Naive thymus-derived CD8-positive, alpha-beta T cell (primary cell): ENCODE results near the gene ABCC9. TPM values are rescaled to one million over a fixed set of nuclear protein-coding genes. Genes with fewer than 3 reads are reported as not detected.
"Not testable (repeated sequence)": the region's sequence is repeated elsewhere in the genome, so short reads cannot be mapped to it uniquely, and the experiment has no call there.

ENCODE experiments used
- ATAC-seq, 2 donors: fragments of 150-1000 bp; cut with Tn5 transposase in 1 of 2; sonication (Bioruptor Pico), chemical (Tn5 transposase) in 1 of 2; 1 replicate in 1 of 2; 2 replicates in 1 of 2; pipeline ENCODE4 v1.10.0; 2021; ENCODE audit warnings: mild to moderate bottlenecking in 2 of 2, moderate library complexity in 2 of 2
- POLR2A ChIA-PET: fragments of 350-600 bp; sonication (Branson Sonifier 250); formaldehyde crosslinking; loops from one replicate; lab custom pipeline; 2021; ENCODE audit warnings: antibody characterized with exemption; lab: Charles Lee
- DNase-seq, 10 donors: peaks; one replicate each; pipeline versions ENCODE4 v3.0.0 to v3.0.0-alpha.2; 2020 to 2022
- H3K27ac Mint-ChIP-seq, 10 donors: one replicate each; pipeline ENCODE4 v1.8.0; 2020 to 2022; ENCODE audit warnings: mild to moderate bottlenecking in 10 of 10, mixed read lengths in 10 of 10, moderate library complexity in 4 of 10, inconsistent platforms in 1 of 10
- H3K27me3 Mint-ChIP-seq, 5 donors: one replicate each; pipeline ENCODE4 v1.8.0; 2021 to 2022; ENCODE audit warnings: mixed read lengths in 5 of 5
- H3K36me3 Mint-ChIP-seq, 3 donors: one replicate each; pipeline ENCODE4 v1.8.0; 2020 to 2022; ENCODE audit warnings: mixed read lengths in 3 of 3, mild to moderate bottlenecking in 2 of 3, inconsistent platforms in 1 of 3
- H3K4me1 Mint-ChIP-seq, 4 donors: one replicate each; pipeline ENCODE4 v1.8.0; 2021 to 2022; ENCODE audit warnings: mixed read lengths in 4 of 4
- H3K4me3 Mint-ChIP-seq, 10 donors: one replicate each; pipeline ENCODE4 v1.8.0; 2020 to 2022; ENCODE audit warnings: mild to moderate bottlenecking in 10 of 10, mixed read lengths in 10 of 10, moderate library complexity in 6 of 10, inconsistent platforms in 1 of 10
- H3K9me3 Mint-ChIP-seq, 9 donors: one replicate each; pipeline ENCODE4 v1.8.0; 2020 to 2022; ENCODE audit warnings: mixed read lengths in 9 of 9, mild to moderate bottlenecking in 3 of 9, inconsistent platforms in 1 of 9, moderate library complexity in 1 of 9
- polyA plus RNA-seq, 3 donors: library from polyadenylated mRNA; unstranded; fragments of 300-500 nt; fragmentation: Illumina TruSeq; gene quantifications; one replicate each; pipeline ENCODE4 v1.2.3, GENCODE V29; 2021
- total RNA-seq, 8 experiments: library from RNA in 2 of 8; stranded (reverse) in 2 of 8; gene quantifications; one replicate each; pipeline ENCODE4 v1.2.3 and lab custom pipeline; 2021 to 2026

The ABCC9 gene
- total and polyA plus RNA-seq, 5 experiments from 2014 or later, result not detected

GRCh38 chr12:21962821-21963220 lies 21.6 kb upstream of the ABCC9 start:
- no peaks in the 10 kb centered on the region for H3K4me1 Mint-ChIP-seq
- ATAC-seq (no peak), DNase-seq (no peak)
- no peak overlapping the region for H3K27ac Mint-ChIP-seq
- POLR2A ChIA-PET, result no interaction called here
- peaks cover 0 to 10% (median 0%) of the 10 kb centered on the region in 3 donors for H3K36me3 Mint-ChIP-seq
- peaks cover 0 to 10% (median 7%) of the 10 kb centered on the region in 9 donors for H3K9me3 Mint-ChIP-seq
- H3K27me3 Mint-ChIP-seq, result peaks cover 5 to 31% (median 10%) of the 10 kb centered on the region in 5 donors
- H3K4me3 Mint-ChIP-seq, result no peak overlapping the region

GRCh38 chr12:21962236-21962635 lies 21.0 kb upstream of the ABCC9 start:
- POLR2A ChIA-PET, result no interaction called here
- H3K9me3 Mint-ChIP-seq, result peaks cover 0 to 10% (median 7%) of the 10 kb centered on the region in 9 donors
- no peak overlapping the region for H3K27ac Mint-ChIP-seq
- H3K27me3 Mint-ChIP-seq, result peaks cover 5 to 34% (median 10%) of the 10 kb centered on the region in 5 donors
- DNase-seq (no peak), ATAC-seq (no peak)
- no peak overlapping the region for H3K4me3 Mint-ChIP-seq
- H3K4me1 Mint-ChIP-seq, result no peaks in the 10 kb centered on the region
- H3K36me3 Mint-ChIP-seq, result peaks cover 0 to 10% (median 0%) of the 10 kb centered on the region in 3 donors

GRCh38 chr12:21950649-21951048 lies 9.4 kb upstream of the ABCC9 start:
- DNase-seq (no peak), ATAC-seq (no peak)
- Mint-ChIP-seq H3K9me3 (peaks cover 13 to 49% (median 26%) of the 10 kb centered on the region in 9 donors), H3K27ac (no peak overlapping the region), H3K27me3 (peaks cover 1 to 13% (median 7%) of the 10 kb centered on the region in 5 donors), H3K4me3 (no peak overlapping the region), H3K4me1 (no peaks in the 10 kb centered on the region), H3K36me3 (peaks cover 0 to 20% (median 7%) of the 10 kb centered on the region in 3 donors)
- POLR2A ChIA-PET, result no interaction called here

GRCh38 chr12:21949036-21949435 lies 7.8 kb upstream of the ABCC9 start:
- H3K27ac Mint-ChIP-seq, result no peak overlapping the region
- peaks cover 3 to 36% (median 7%) of the 10 kb centered on the region in 3 donors for H3K36me3 Mint-ChIP-seq
- POLR2A ChIA-PET, result no interaction called here
- H3K9me3 Mint-ChIP-seq, result peaks cover 18 to 65% (median 35%) of the 10 kb centered on the region in 9 donors
- no peaks in the 10 kb centered on the region for H3K4me1 Mint-ChIP-seq
- no peak for DNase-seq
- ATAC-seq, result no peak
- peaks cover 9 to 29% (median 14%) of the 10 kb centered on the region in 5 donors for H3K27me3 Mint-ChIP-seq
- H3K4me3 Mint-ChIP-seq, result no peak overlapping the region

- no peak for ATAC-seq
- DNase-seq, result no peak
- H3K4me1 Mint-ChIP-seq, result peaks cover 0 to 2% (median 0%) of the 10 kb centered on the region in 4 donors
- H3K4me3 Mint-ChIP-seq, result no peak overlapping the region
- H3K36me3 Mint-ChIP-seq, result peaks cover 3 to 46% (median 7%) of the 10 kb centered on the region in 3 donors
- POLR2A ChIA-PET, result no interaction called here
- peaks cover 18 to 49% (median 26%) of the 10 kb centered on the region in 5 donors for H3K27me3 Mint-ChIP-seq
- no peak overlapping the region for H3K27ac Mint-ChIP-seq
- peaks cover 22 to 75% (median 38%) of the 10 kb centered on the region in 9 donors for H3K9me3 Mint-ChIP-seq
These were observed 5.8 kb upstream of the ABCC9 start for GRCh38 chr12:21946983-21947382.

- Mint-ChIP-seq H3K9me3 (peaks cover 22 to 64% (median 37%) of the 10 kb centered on the region in 9 donors), H3K36me3 (peaks cover 7 to 46% (median 10%) of the 10 kb centered on the region in 3 donors), H3K27me3 (peaks cover 34 to 69% (median 39%) of the 10 kb centered on the region in 5 donors), H3K4me3 (no peak overlapping the region), H3K27ac (no peak overlapping the region), H3K4me1 (peaks cover 9 to 19% (median 16%) of the 10 kb centered on the region in 4 donors)
- no peak for DNase-seq
- ATAC-seq, result no peak
- POLR2A ChIA-PET, result no interaction called here
These were observed 3.8 kb upstream of the ABCC9 start for GRCh38 chr12:21945002-21945401.

GRCh38 chr12:21942377-21942703 lies 1.1 kb upstream of the ABCC9 start:
- no peak overlapping the region for H3K27ac Mint-ChIP-seq
- no peak overlapping the region for H3K4me3 Mint-ChIP-seq
- peaks cover 9 to 43% (median 21%) of the 10 kb centered on the region in 9 donors for H3K9me3 Mint-ChIP-seq
- ATAC-seq, result no peak
- DNase-seq, result no peak
- POLR2A ChIA-PET, result no interaction called here
- peaks cover 48 to 79% (median 52%) of the 10 kb centered on the region in 5 donors for H3K27me3 Mint-ChIP-seq
- H3K4me1 Mint-ChIP-seq, result peaks cover 9 to 19% (median 16%) of the 10 kb centered on the region in 4 donors
- peaks cover 7 to 42% (median 10%) of the 10 kb centered on the region in 3 donors for H3K36me3 Mint-ChIP-seq

- no peak overlapping the region for H3K27ac Mint-ChIP-seq
- H3K36me3 Mint-ChIP-seq, result peaks cover 2 to 38% (median 10%) of the 10 kb centered on the region in 3 donors
- no peak for DNase-seq
- peak overlapping the region; percentile 51 to 82 (median 65) for H3K4me3 Mint-ChIP-seq
- H3K27me3 Mint-ChIP-seq, result peaks cover 54 to 85% (median 55%) of the 10 kb centered on the region in 5 donors
- peaks cover 9 to 19% (median 16%) of the 10 kb centered on the region in 4 donors for H3K4me1 Mint-ChIP-seq
- POLR2A ChIA-PET, result no interaction called here
- peaks cover 8 to 37% (median 18%) of the 10 kb centered on the region in 9 donors for H3K9me3 Mint-ChIP-seq
- ATAC-seq, result peak in 1 of 2 donors; percentile 23
These were observed 515 bp upstream of the ABCC9 start for GRCh38 chr12:21941506-21942376.

- ATAC-seq, result no peak
These were observed 1.8 kb downstream of the ABCC9 start for GRCh38 chr12:21939435-21939834.

GRCh38 chr12:21938879-21939278 lies 2.3 kb downstream of the ABCC9 start:
- ATAC-seq (no peak), DNase-seq (no peak)
- POLR2A ChIA-PET, result no interaction called here
- Mint-ChIP-seq H3K27me3 (peaks cover 48 to 83% (median 53%) of the 10 kb centered on the region in 5 donors), H3K9me3 (peaks cover 0 to 8% (median 3%) of the 10 kb centered on the region in 9 donors), H3K4me3 (no peak overlapping the region), H3K4me1 (peaks cover 9 to 19% (median 16%) of the 10 kb centered on the region in 4 donors), H3K36me3 (peaks cover 0 to 12% (median 7%) of the 10 kb centered on the region in 3 donors), H3K27ac (peak overlapping the region in 1 of 10 donors; percentile 10)

More at GRCh38 chr12:21939435-21939834, 1.8 kb downstream of the ABCC9 start:
- Mint-ChIP-seq H3K36me3 (peaks cover 0 to 17% (median 7%) of the 10 kb centered on the region in 3 donors), H3K4me1 (peaks cover 9 to 19% (median 16%) of the 10 kb centered on the region in 4 donors), H3K27me3 (peaks cover 48 to 88% (median 56%) of the 10 kb centered on the region in 5 donors), H3K9me3 (peaks cover 0 to 14% (median 5%) of the 10 kb centered on the region in 9 donors), H3K4me3 (no peak overlapping the region), H3K27ac (peak overlapping the region in 1 of 10 donors; percentile 35)
- POLR2A ChIA-PET, result no interaction called here
- DNase-seq, result no peak

- peaks cover 0 to 9% (median 2%) of the 10 kb centered on the region in 9 donors for H3K9me3 Mint-ChIP-seq
- H3K36me3 Mint-ChIP-seq, result peaks cover 0 to under 1% (median 0%) of the 10 kb centered on the region in 3 donors
- no peak overlapping the region for H3K4me3 Mint-ChIP-seq
- no peaks in the 10 kb centered on the region for H3K4me1 Mint-ChIP-seq
- peaks cover 12 to 38% (median 20%) of the 10 kb centered on the region in 5 donors for H3K27me3 Mint-ChIP-seq
- ATAC-seq (no peak), DNase-seq (no peak)
- H3K27ac Mint-ChIP-seq, result no peak overlapping the region
- POLR2A ChIA-PET, result no interaction called here
These were observed 7.1 kb downstream of the ABCC9 start for GRCh38 chr12:21934173-21934572.

- H3K9me3 Mint-ChIP-seq, result peaks cover 0 to 9% (median 2%) of the 10 kb centered on the region in 9 donors
- peaks cover 7 to 32% (median 14%) of the 10 kb centered on the region in 5 donors for H3K27me3 Mint-ChIP-seq
- POLR2A ChIA-PET, result no interaction called here
- DNase-seq (no peak), ATAC-seq (no peak)
- no peak overlapping the region for H3K27ac Mint-ChIP-seq
- H3K4me3 Mint-ChIP-seq, result no peak overlapping the region
- no peaks in the 10 kb centered on the region for H3K36me3 Mint-ChIP-seq
- no peaks in the 10 kb centered on the region for H3K4me1 Mint-ChIP-seq
These were observed 7.6 kb downstream of the ABCC9 start for GRCh38 chr12:21933656-21934055.

- not testable (repeated sequence) for H3K36me3 Mint-ChIP-seq
These were observed 11.3 kb downstream of the ABCC9 start for GRCh38 chr12:21929972-21930371.

More at GRCh38 chr12:21929972-21930371, 11.3 kb downstream of the ABCC9 start:
- H3K4me3 Mint-ChIP-seq, H3K4me1 Mint-ChIP-seq, POLR2A ChIA-PET, ATAC-seq, H3K27ac Mint-ChIP-seq, H3K9me3 Mint-ChIP-seq, DNase-seq: not testable (repeated sequence)
- peaks cover 2 to 18% (median 13%) of the 10 kb centered on the region in 5 donors for H3K27me3 Mint-ChIP-seq
